BE2C (cell line): ENCODE data around the gene MRPS23.

Experiments
- DNase-seq: peaks from one replicate; pipeline ENCODE4 v3.0.0-alpha.2; 2020
- H3K27me3 ChIP-seq: fragments of 250-450 bp; sonication (Bioruptor Pico); 2 replicates; pipeline ENCODE4 v1.5.1; 2020; ENCODE audit warnings: mild to moderate bottlenecking
- H3K36me3 ChIP-seq: fragments of 250-450 bp; sonication (Bioruptor Pico); 2 replicates; pipeline ENCODE4 v1.5.1; 2020; ENCODE audit warnings: mild to moderate bottlenecking
- H3K4me1 ChIP-seq: fragments of 250-450 bp; sonication (Bioruptor Pico); 2 replicates; pipeline ENCODE4 v1.5.1; 2020
- H3K4me3 ChIP-seq: 2 replicates; pipeline ENCODE4 v1.5.1; 2011; ENCODE audit warnings: low read depth, low read length
- H3K9me3 ChIP-seq: fragments of 250-450 bp; sonication (Bioruptor Pico); 2 replicates; pipeline ENCODE4 v1.5.1; 2020
- TF ChIP-seq, protein P1 (sequence below): IDR thresholded peaks from 2 replicates; pipeline ENCODE4 v1.5.1; 2012; ENCODE audit warnings: mild to moderate bottlenecking, low read depth, low read length

Gene MRPS23

DNA sequence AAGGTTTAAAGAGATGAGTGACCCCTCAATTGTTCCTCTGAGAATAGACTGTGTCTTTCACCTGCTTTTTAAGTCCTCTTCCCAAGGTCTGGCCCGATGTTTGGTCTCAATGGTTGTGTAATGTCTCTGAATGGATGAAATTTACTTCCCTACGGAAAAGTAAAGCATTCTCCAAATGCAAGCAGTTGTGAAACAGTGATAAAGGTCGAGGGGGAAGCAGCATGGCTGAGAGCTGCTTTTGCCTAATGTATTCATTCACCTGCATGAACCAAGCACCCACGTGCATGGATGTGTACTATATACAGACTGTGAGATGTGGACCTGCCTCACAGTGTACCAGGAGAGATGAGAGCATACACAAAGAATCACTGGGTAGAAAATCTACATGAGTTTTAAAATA is 11.4 kb downstream of the MRPS23 start:
- no peak for DNase-seq
- H3K27me3 ChIP-seq, result no peaks in the 10 kb centered on the region
- TF ChIP-seq, protein P1, sequence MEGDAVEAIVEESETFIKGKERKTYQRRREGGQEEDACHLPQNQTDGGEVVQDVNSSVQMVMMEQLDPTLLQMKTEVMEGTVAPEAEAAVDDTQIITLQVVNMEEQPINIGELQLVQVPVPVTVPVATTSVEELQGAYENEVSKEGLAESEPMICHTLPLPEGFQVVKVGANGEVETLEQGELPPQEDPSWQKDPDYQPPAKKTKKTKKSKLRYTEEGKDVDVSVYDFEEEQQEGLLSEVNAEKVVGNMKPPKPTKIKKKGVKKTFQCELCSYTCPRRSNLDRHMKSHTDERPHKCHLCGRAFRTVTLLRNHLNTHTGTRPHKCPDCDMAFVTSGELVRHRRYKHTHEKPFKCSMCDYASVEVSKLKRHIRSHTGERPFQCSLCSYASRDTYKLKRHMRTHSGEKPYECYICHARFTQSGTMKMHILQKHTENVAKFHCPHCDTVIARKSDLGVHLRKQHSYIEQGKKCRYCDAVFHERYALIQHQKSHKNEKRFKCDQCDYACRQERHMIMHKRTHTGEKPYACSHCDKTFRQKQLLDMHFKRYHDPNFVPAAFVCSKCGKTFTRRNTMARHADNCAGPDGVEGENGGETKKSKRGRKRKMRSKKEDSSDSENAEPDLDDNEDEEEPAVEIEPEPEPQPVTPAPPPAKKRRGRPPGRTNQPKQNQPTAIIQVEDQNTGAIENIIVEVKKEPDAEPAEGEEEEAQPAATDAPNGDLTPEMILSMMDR, result no peak
- H3K36me3 ChIP-seq, result peaks cover 35% of the 10 kb centered on the region
- H3K4me3 ChIP-seq, result no peak overlapping the region
- H3K9me3 ChIP-seq, result no peaks in the 10 kb centered on the region
- H3K4me1 ChIP-seq, result peaks cover 5% of the 10 kb centered on the region

DNA sequence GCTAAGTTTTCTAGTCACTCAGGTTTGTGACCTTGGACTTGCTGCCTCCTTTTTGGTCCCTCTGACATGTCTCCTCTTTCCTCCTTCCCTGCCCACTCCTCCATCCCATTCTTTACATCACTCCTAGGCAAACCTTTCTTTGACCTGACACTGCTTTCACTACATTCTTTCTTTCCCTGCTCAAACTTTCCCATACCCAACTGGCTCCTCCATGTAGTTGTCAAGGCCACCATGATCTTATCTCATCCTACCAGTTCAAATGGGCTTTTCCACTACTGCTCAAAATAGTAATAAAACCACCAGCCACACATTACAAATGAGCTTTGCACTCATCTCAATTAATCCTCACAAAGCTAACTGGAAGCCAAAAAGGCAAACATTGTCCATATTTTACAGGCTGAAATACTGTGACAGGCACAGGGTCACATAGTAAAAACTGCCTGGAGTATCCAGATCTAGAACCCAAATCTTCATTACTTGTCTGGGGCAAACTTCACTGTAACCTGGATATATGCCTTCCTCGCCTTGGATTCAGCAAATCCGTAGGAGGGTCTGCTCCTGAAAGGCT is 14.4 kb downstream of the MRPS23 start:
- no peaks in the 10 kb centered on the region for H3K27me3 ChIP-seq
- peaks cover 20% of the 10 kb centered on the region for H3K36me3 ChIP-seq
- H3K9me3 ChIP-seq, result no peaks in the 10 kb centered on the region
- no peak for DNase-seq
- peaks cover 13% of the 10 kb centered on the region for H3K4me1 ChIP-seq
- no peak overlapping the region for H3K4me3 ChIP-seq
- TF ChIP-seq, protein P1, result no peak

DNA sequence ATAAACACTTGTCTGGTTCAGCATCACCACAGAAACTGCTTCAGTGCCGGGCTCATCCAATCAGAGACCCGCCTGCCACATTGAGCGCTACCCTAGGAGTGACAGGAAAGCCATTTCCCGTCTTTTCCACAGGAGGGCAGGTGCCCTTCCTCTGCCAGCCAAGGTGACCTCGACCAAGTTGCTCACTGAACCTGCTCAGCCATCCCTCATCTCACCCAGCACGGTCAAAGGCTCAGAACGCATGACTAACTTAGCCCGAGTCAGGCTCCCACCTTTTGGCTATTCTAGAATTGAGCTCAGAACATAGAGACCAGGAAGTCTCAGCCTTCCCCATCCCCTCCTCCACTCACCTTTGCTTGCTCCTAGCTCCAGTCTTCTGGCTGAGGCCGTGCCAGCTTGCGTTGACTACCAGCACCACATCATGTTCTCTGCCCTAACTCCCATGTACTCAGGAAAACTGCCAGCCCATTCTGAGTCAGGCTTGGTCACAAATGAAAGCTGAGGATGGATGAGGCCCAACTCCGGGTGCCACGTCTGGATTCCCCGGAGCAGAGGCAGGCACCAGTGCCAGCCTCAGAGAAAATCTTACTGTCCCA is 15.6 kb downstream of the MRPS23 start:
- TF ChIP-seq, protein P1, result peak; percentile 44
- peaks cover 13% of the 10 kb centered on the region for H3K4me1 ChIP-seq
- no peaks in the 10 kb centered on the region for H3K27me3 ChIP-seq
- peaks cover 10% of the 10 kb centered on the region for H3K36me3 ChIP-seq
- no peak overlapping the region for H3K4me3 ChIP-seq
- H3K9me3 ChIP-seq, result no peaks in the 10 kb centered on the region
- peak; percentile 32 for DNase-seq

DNA sequence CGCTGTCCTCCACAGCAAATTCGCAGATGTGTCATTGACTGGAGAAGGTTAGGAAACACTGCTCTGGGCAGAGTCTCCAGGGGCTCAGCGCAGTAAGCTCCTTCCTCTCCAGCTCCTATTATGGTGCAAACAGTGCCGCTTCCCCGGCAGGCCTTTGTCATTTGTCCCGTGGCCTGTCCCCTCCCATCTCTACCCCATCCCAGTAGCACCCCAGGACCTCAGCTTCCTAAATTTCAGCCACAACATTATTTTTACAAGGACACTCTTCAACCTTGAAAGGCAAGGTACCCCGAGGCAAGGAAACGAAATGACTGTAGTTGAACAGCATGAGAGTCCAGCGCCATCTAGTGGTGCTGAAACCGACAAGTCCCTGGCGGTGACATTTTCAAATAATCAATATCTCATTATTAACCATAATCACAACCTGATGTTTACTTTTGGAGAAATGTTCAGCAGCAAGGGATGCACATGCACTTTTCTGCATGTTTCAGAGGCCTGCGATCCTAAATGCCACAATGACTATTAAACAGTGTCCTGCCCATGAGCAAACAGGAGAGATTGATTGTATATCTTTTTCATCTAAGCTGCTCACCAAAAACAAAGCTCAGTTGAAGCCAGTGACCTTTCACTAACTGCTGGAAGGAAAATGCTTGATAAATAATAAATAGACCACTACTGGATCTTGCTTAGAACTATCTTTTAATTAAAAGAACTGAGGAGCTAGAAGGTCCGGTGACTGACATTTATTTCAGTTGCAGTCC is 16.5 kb downstream of the MRPS23 start:
- Histone ChIP-seq H3K4me1 (peaks cover 13% of the 10 kb centered on the region), H3K27me3 (no peaks in the 10 kb centered on the region), H3K36me3 (peaks cover 1% of the 10 kb centered on the region), H3K4me3 (peak overlapping the region; percentile 71), H3K9me3 (no peaks in the 10 kb centered on the region)
- DNase-seq, result peak; percentile 85
- TF ChIP-seq, protein P1, result peak; percentile 98

DNA sequence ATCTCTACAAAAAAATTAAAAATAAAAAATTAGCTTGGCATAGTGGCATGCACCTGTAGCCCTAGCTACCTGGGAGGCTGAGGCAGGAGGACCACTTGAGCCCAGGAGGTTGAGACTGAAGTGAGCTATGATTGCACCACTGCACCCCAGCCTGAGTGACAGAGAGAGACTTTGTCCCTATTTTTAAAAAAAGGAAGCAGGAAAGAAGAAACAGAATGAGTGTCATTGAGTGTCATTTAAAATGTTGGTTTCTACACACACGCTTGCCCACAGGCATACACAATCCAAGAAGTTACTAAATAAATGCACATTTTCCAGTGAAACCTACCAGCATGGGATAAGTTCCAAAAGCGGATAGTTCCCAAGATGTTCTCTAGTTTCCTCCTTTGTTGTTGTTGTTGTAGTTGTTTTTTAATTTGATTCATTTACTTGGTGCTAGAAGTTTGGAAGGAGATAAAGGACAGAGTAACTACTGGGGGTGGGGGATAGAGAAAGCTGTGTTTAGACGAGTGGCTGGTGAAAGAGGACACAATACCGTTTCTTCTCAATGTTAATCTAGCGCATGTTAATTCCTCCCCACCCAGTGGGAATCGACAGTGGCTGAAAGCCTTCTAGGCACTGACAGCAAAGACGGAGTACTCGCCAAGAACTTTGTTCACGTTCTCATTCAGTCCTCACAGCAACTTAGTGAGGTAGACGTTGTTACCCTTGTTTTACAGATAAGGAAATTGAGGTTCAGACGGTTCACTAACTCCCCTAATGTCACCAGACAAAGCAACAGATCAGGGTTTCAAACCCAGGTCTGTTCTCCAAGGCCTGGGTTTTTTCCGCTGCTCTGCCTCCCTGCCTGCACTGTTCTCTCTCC is 17.3 kb downstream of the MRPS23 start:
- peaks cover 13% of the 10 kb centered on the region for H3K4me1 ChIP-seq
- H3K4me3 ChIP-seq, result peak overlapping the region; percentile 71
- DNase-seq, result no peak
- TF ChIP-seq, protein P1, result no peak
- H3K9me3 ChIP-seq, result no peaks in the 10 kb centered on the region
- H3K36me3 ChIP-seq, result no peaks in the 10 kb centered on the region
- H3K27me3 ChIP-seq, result no peaks in the 10 kb centered on the region
